SK-N-SH (cell line): ENCODE results near the gene STX1A. TPM values are rescaled to one million over a fixed set of nuclear protein-coding genes. Genes with fewer than 3 reads are reported as not detected.

Experiments
- CTCF ChIA-PET: fragments of 300-600, 350-600 bp; formaldehyde crosslinking; extraction: SDS; loops from one replicate; lab custom pipeline; 2021; lab: Yijun Ruan, JAX
- POLR2A ChIA-PET: fragments of 350-600 bp; sonication (Branson Sonifier 250); formaldehyde crosslinking; extraction: SDS; loops from one replicate; lab custom pipeline; 2020; ENCODE audit warnings: antibody characterized with exemption, inconsistent platforms; lab: Yijun Ruan, JAX
- DNase-seq: peaks from one replicate; pipeline ENCODE4 v3.0.0; 2012
- H2AFZ ChIP-seq: fragments of 200-600 bp; sonication (generic); 2 replicates; pipeline ENCODE4 v1.8.1; 2016; ENCODE audit warnings: antibody characterized with exemption, mild to moderate bottlenecking, low read depth
- H3F3A ChIP-seq: fragments of 200-600 bp; sonication (generic); replicated peaks from 2 replicates; pipeline ENCODE3; 2016; ENCODE audit warnings: antibody characterized with exemption, mild to moderate bottlenecking; ENCODE audit not compliant: insufficient read depth
- H3K27ac ChIP-seq, 2 experiments: fragments of 200-500 bp in 1 of 2; fragments of 200-600 bp in 1 of 2; sonication (Bioruptor generic) in 1 of 2; sonication (generic), shearing (Covaris generic) in 1 of 2; 2 replicates each; pipeline versions ENCODE4 v1.5.1 to v1.6.1; 2014 to 2016; ENCODE audit warnings: low read depth in 2 of 2, inconsistent platforms in 1 of 2, low read length in 1 of 2, mild to moderate bottlenecking in 1 of 2, mixed read lengths in 1 of 2
- H3K27me3 ChIP-seq: fragments of 200-600 bp; sonication (generic), shearing (Covaris generic); 2 replicates; pipeline ENCODE4 v1.6.1; 2016; ENCODE audit warnings: mixed run types; ENCODE audit not compliant: insufficient read depth
- H3K36me3 ChIP-seq, 2 experiments: fragments of 200-500 bp in 1 of 2; fragments of 200-600 bp in 1 of 2; sonication (Bioruptor generic) in 1 of 2; sonication (generic) in 1 of 2; replicated peaks in 1 of 2; 2 replicates each; pipeline versions ENCODE3 to v1.5.1; 2014 to 2016; ENCODE audit warnings: low read length in 1 of 2, mild to moderate bottlenecking in 1 of 2; ENCODE audit not compliant: insufficient read depth in 2 of 2, control insufficient read depth in 1 of 2
- H3K4me1 ChIP-seq, 2 experiments: fragments of 200-500 bp in 1 of 2; fragments of 200-600 bp in 1 of 2; sonication (Bioruptor generic) in 1 of 2; sonication (generic), shearing (Covaris generic) in 1 of 2; 2 replicates each; pipeline versions ENCODE4 v1.5.1 to v1.6.1; 2014 to 2016; ENCODE audit warnings: low read depth in 1 of 2, low read length in 1 of 2, mixed run types in 1 of 2; ENCODE audit not compliant: insufficient read depth in 2 of 2, control insufficient read depth in 1 of 2
- H3K4me2 ChIP-seq: fragments of 200-600 bp; sonication (generic), shearing (Covaris generic); 2 replicates; pipeline ENCODE4 v1.6.1; 2017; ENCODE audit warnings: mixed run types
- H3K4me3 ChIP-seq, 2 experiments: fragments of 200-500 bp in 1 of 2; fragments of 200-600 bp in 1 of 2; sonication (Bioruptor generic) in 1 of 2; sonication (generic), shearing (Covaris generic) in 1 of 2; 2 replicates each; pipeline versions ENCODE4 v1.5.1 to v1.8.1; 2014 to 2016; ENCODE audit warnings: low read depth in 2 of 2, inconsistent platforms in 1 of 2, low read length in 1 of 2, mild to moderate bottlenecking in 1 of 2, mixed read lengths in 1 of 2, moderate library complexity in 1 of 2
- H3K79me2 ChIP-seq: fragments of 200-600 bp; sonication (generic); 2 replicates; pipeline ENCODE4 v1.8.1; 2017; ENCODE audit warnings: mild to moderate bottlenecking; ENCODE audit not compliant: insufficient read depth
- H3K9ac ChIP-seq: fragments of 200-600 bp; sonication (generic); 2 replicates; pipeline ENCODE4 v1.6.1; 2017; ENCODE audit warnings: mixed run types
- H3K9me2 ChIP-seq: fragments of 200-600 bp; sonication (generic); 2 replicates; pipeline ENCODE4 v1.6.1; 2017; ENCODE audit warnings: mixed run types
- H3K9me3 ChIP-seq: fragments of 200-600 bp; sonication (generic); 2 replicates; pipeline ENCODE4 v1.6.1; 2017; ENCODE audit warnings: mixed run types, mild to moderate bottlenecking, moderate library complexity
- H4K20me1 ChIP-seq: fragments of 200-600 bp; sonication (generic); 2 replicates; pipeline ENCODE4 v1.6.1; 2017; ENCODE audit warnings: mild to moderate bottlenecking, mixed run types; ENCODE audit not compliant: insufficient read depth
- EP300 ChIP-seq, 2 experiments: IDR thresholded peaks; 2 replicates each; pipeline versions ENCODE4 v1.4.0 to v1.6.1; 2012; ENCODE audit warnings: borderline replicate concordance in 1 of 2, low read depth in 1 of 2, low read length in 1 of 2
- FOSL2 ChIP-seq: IDR thresholded peaks from 2 replicates; pipeline ENCODE4 v1.4.0; 2012; ENCODE audit warnings: low read depth, mild to moderate bottlenecking, moderate library complexity, borderline replicate concordance
- FOXJ3 ChIP-seq: sonication (generic); formaldehyde crosslinking; IDR thresholded peaks from 2 replicates; pipeline ENCODE4 v1.5.1; 2020; ENCODE audit warnings: mild to moderate bottlenecking, missing genetic modification reagents
- FOXM1 ChIP-seq: IDR thresholded peaks from 2 replicates; pipeline ENCODE4 v1.4.0; 2012; ENCODE audit warnings: low read depth, mild to moderate bottlenecking
- GABPA ChIP-seq: IDR thresholded peaks from 2 replicates; pipeline ENCODE4 v1.4.0; 2012; ENCODE audit warnings: low read depth, mild to moderate bottlenecking
- GATA2 ChIP-seq: sonication (generic); formaldehyde crosslinking; IDR thresholded peaks from 2 replicates; pipeline ENCODE4 v1.5.0; 2020; ENCODE audit warnings: mild to moderate bottlenecking, missing genetic modification reagents
- JUND ChIP-seq: IDR thresholded peaks from 2 replicates; pipeline ENCODE4 v1.4.0; 2012
- NFIC ChIP-seq: IDR thresholded peaks from 2 replicates; pipeline ENCODE4 v1.4.0; 2012; ENCODE audit warnings: borderline replicate concordance
- NRF1 ChIP-seq: IDR thresholded peaks from 2 replicates; pipeline ENCODE4 v1.6.1; 2012; ENCODE audit warnings: low read depth, mild to moderate bottlenecking, low read length
- RAD21 ChIP-seq: IDR thresholded peaks from 2 replicates; pipeline ENCODE4 v1.6.1; 2012; ENCODE audit warnings: mild to moderate bottlenecking, low read length
- RCOR1 ChIP-seq: fragments of 150-350 bp; IDR thresholded peaks from 2 replicates; pipeline ENCODE4 v1.6.1; 2017; ENCODE audit warnings: antibody characterized with exemption, low read length
- RFX5 ChIP-seq: IDR thresholded peaks from 2 replicates; pipeline ENCODE4 v1.6.1; 2012; ENCODE audit warnings: mild to moderate bottlenecking, improper control_type of control experiment, low read length
- TAF1 ChIP-seq: IDR thresholded peaks from 2 replicates; pipeline ENCODE4 v1.6.1; 2012; ENCODE audit warnings: low read depth, mild to moderate bottlenecking, low read length, moderate library complexity, borderline replicate concordance
- TCF12 ChIP-seq: IDR thresholded peaks from 2 replicates; pipeline ENCODE4 v1.4.0; 2012
- TEAD4 ChIP-seq: IDR thresholded peaks from 2 replicates; pipeline ENCODE4 v1.4.0; 2012; ENCODE audit warnings: mild to moderate bottlenecking, borderline replicate concordance; ENCODE audit not compliant: insufficient read depth
- USF1 ChIP-seq: IDR thresholded peaks from 2 replicates; pipeline ENCODE4 v1.4.0; 2012; ENCODE audit warnings: low read depth, borderline replicate concordance
- USF2 ChIP-seq: fragments of 150-350 bp; IDR thresholded peaks from 2 replicates; pipeline ENCODE4 v1.6.1; 2017; ENCODE audit warnings: antibody characterized with exemption, low read length, low read depth, borderline replicate concordance
- WGBS: methylation state at CpG from one replicate; pipeline ENCODE4 v1.1.6; 2017; ENCODE audit warnings: low lambda C conversion rate; 5-methylcytosine and 5-hydroxymethylcytosine counted together
- polyA plus RNA-seq, 3 experiments: library from polyadenylated mRNA; depleted of rRNA; stranded (reverse); fragments of >200 nt; gene quantifications; 2 replicates each; pipeline ENCODE4 v1.2.3, GENCODE V29; 2012
- TF ChIP-seq, protein P1 (sequence below): fragments of 150-350 bp; IDR thresholded peaks from 2 replicates; pipeline ENCODE4 v1.6.1; 2016; ENCODE audit warnings: mild to moderate bottlenecking, low read depth, low read length
- TF ChIP-seq, protein P2 (sequence below): IDR thresholded peaks from 2 replicates; pipeline ENCODE4; 2012

The STX1A gene
- polyA plus RNA-seq, 1 of the 3 experiments (the other 2 are of a cell fraction) = 91.1 TPM

DNA sequence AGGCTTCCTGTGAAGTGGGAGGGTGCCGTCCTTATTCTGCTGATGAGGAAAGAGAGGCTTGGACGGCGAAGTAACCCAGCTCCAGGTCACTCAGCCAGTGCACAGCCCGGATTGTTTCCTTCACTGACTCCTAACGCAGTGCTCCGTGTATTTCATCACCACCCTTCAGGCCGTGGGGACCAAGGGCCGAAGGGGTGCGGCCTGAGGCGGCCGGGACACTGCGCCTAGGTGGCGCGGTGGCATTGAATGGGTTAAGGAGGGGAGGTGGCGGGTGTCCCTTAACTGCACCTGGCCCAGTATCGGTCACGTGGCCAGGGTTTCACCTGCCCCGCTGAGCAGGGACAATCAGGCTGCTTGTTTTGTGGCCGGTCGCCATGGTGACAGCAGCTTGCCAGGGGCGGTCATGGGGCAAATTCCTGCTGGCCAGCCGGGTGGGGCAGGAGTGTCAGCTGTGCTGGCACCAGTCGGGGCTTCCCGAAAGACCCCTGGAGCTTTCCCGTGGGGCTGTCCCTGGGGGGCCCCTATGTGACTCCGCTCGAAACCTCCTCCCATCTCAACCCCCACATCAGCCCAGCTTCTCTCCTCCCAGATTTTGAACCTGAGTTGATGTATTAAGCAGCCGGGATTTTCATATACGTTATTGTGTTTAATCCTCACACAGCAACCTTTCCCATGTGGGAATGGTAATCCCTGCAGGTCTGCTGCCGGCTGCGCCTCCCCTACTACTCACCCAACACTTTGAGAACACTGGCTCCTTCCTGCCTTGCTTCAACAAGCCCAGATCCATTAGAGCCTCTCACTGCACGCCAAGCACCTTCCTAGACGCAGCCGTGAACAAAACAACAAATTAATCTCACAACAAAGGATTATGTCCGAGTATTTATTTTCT, 23.5 kb upstream of the STX1A start:
- Histone ChIP-seq H2AFZ (no peak overlapping the region), H3K36me3 (no peaks in the 10 kb centered on the region), H3K4me1 (peaks cover 0 to 10% of the 10 kb centered on the region in 2 experiments; a peak in 1 of 4 replicates), H3K27me3 (no peaks in the 10 kb centered on the region), H3K4me3 (no peak overlapping the region), H3K9me3 (no peaks in the 10 kb centered on the region), H3K9ac (no peak overlapping the region), H3K79me2 (peaks cover 6% of the 10 kb centered on the region; the same call in 1 of the 2 replicates), H3K27ac (no peak overlapping the region), H3K9me2 (no peaks in the 10 kb centered on the region), H3K4me2 (no peak overlapping the region), H4K20me1 (no peaks in the 10 kb centered on the region), H3F3A (peaks cover 10% of the 10 kb centered on the region)
- TF ChIP-seq EP300 (IDR thresholded peaks at IDR 0.05; ENCODE audit: borderline replicate concordance in 1 of 2, low read depth in 1 of 2, low read length in 1 of 2) (no peak), FOXJ3 (CRISPR knock-in tag) (no peak), USF2 (no peak), TEAD4 (no peak), GABPA (no peak), RAD21 (no peak), FOXM1 (no peak), GATA2 (no peak), TAF1 (no peak), RCOR1 (no peak), RFX5 (no peak), USF1 (no peak), JUND (no peak), NRF1 (no peak), TCF12 (no peak), FOSL2 (no peak), NFIC (no peak)
- TF ChIP-seq, protein P1, sequence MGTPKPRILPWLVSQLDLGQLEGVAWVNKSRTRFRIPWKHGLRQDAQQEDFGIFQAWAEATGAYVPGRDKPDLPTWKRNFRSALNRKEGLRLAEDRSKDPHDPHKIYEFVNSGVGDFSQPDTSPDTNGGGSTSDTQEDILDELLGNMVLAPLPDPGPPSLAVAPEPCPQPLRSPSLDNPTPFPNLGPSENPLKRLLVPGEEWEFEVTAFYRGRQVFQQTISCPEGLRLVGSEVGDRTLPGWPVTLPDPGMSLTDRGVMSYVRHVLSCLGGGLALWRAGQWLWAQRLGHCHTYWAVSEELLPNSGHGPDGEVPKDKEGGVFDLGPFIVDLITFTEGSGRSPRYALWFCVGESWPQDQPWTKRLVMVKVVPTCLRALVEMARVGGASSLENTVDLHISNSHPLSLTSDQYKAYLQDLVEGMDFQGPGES = no peak
- TF ChIP-seq, protein P2, sequence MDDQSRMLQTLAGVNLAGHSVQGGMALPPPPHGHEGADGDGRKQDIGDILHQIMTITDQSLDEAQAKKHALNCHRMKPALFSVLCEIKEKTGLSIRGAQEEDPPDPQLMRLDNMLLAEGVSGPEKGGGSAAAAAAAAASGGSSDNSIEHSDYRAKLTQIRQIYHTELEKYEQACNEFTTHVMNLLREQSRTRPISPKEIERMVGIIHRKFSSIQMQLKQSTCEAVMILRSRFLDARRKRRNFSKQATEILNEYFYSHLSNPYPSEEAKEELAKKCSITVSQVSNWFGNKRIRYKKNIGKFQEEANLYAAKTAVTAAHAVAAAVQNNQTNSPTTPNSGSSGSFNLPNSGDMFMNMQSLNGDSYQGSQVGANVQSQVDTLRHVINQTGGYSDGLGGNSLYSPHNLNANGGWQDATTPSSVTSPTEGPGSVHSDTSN = no peak
- peak; percentile 44 for DNase-seq
- CTCF ChIA-PET = interaction anchor here (0.7 to 6.8 kb wide), 4 partner anchors 8 to 145 kb away, joined by 3 to 52 read pairs (median 12); no protein-coding TSS in a partner anchor
- POLR2A ChIA-PET = no interaction called here
- WGBS = 91% methylated on average over 31 of the region's 35 CpGs
